AG09319 (cell line): ENCODE data around the gene USP4.

Source experiments
- DNase-seq: peaks from one replicate; pipeline ENCODE4 v3.0.0-alpha.2; 2010; ENCODE audit warnings: low read depth; ENCODE audit errors: extremely low read depth
- CTCF ChIP-seq: IDR thresholded peaks from 2 replicates; pipeline ENCODE4 v1.5.1; 2011; ENCODE audit warnings: low read depth, mild to moderate bottlenecking, inconsistent platforms, low read length, moderate library complexity

Gene USP4

GRCh38 chr3:49269443-49270155, 70.3 kb downstream of the USP4 start:
- no peak for TF ChIP-seq CTCF

GRCh38 chr3:49266410-49267095, 73.3 kb downstream of the USP4 start:
- no peak for TF ChIP-seq CTCF
- DNase-seq, result no peak

More at GRCh38 chr3:49269443-49270155, 70.3 kb downstream of the USP4 start:
- DNase-seq, result no peak

GRCh38 chr3:49265661-49266386, 74.0 kb downstream of the USP4 start:
- DNase-seq, result no peak
- TF ChIP-seq CTCF, result no peak

GRCh38 chr3:49263159-49263889, 76.5 kb downstream of the USP4 start:
- TF ChIP-seq CTCF, result no peak
- no peak for DNase-seq

GRCh38 chr3:49260806-49261324, 79.0 kb downstream of the USP4 start:
- no peak for DNase-seq
- TF ChIP-seq CTCF, result no peak

- no peak for DNase-seq
- TF ChIP-seq CTCF, result no peak
Measured at GRCh38 chr3:49257187-49257586, 82.7 kb downstream of the USP4 start.
